Measurements from ENCODE around the gene CHST9.
"Not testable (repeated sequence)": the region's sequence is repeated elsewhere in the genome, so short reads cannot be mapped to it uniquely, and the experiment has no call there.

Gene CHST9

DNA sequence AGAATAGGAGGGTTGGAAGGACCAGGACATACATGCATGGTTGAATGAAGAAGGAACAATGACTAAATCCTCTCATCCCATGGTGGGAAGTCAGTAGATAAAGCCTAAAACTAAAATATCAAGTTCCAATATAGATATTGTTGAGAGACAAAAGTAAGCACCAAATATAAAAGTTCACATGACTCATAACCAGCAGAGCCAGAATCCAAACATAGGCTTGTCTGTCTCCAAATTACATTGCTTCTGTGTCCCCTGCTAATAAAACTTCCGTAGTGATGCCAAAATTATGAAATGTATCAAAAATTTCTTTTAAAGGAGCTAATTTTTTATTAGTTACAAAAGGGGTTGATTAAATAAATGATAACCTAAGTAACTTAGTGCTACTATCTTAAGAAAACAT lies 19.7 kb downstream of the CHST9 start:
- no peak for DNase-seq

DNA sequence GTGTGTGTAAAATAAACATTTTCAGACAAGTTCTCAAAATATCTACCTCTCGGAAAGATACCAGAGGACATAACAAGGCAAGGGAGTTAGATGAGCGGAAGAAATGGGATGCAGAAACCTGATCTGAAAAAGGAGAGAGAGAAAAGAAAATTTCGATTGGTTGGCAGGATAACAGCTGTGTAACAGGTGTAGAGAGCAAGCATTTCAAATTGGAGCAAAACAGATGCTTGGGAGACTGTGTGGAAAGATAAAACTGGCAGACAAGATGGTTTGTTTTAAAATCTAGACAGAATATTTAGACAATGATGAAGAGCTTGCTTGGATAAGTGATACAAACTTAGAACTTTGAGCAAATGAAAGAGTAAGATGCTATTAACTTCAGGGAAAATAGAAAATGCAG lies 20.2 kb downstream of the CHST9 start:
- DNase-seq = no peak

- DNase-seq = not testable (repeated sequence)
These were observed 21.9 kb downstream of the CHST9 start for GRCh38 chr18:27163197-27163716.

DNA sequence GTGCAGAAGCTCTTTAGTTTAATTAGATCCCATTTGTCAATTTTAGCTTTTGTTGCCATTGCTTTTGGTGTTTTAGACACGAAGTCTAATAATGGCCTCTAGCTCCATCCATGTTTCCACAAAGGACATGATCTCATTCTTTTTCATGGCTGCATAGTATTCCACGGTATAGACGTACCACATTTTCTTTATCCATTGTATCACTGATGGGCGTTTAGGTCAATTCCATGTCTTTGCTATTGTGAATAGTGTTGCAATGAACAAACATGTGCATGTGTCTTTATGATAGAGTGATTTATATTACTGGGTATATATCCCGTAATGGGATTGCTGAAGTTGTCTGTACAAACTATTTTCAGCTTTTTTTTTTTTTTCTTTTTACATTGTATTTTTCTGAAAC lies 35.9 kb downstream of the CHST9 start:
- not testable (repeated sequence) for DNase-seq

GRCh38 chr18:27144672-27145071 lies 40.4 kb downstream of the CHST9 start:
- no peak for DNase-seq

- DNase-seq = no peak
These were observed 41.4 kb downstream of the CHST9 start for GRCh38 chr18:27143580-27144287.

GRCh38 chr18:27142891-27143290 lies 42.2 kb downstream of the CHST9 start:
- DNase-seq = no peak

GRCh38 chr18:27141876-27142275 lies 43.2 kb downstream of the CHST9 start:
- DNase-seq = no peak

DNA sequence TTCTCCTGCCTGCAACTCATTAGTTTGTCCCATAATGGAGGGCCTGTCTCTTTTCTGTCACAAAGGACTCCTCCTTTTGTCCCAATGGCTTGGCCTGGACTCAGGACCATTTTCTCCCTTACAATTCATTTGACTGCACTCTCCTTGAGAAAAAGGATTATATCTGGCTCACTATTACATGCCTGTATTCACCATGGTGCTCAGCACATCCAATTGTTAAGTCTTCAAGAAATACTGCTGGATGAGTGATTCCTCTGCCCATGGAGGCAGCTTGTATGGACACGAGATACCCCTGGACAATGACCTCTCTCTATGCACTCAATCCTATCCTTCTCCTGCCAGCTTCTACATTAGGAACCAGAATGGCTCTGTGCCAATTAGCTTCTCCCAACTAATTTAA lies 47.0 kb downstream of the CHST9 start:
- DNase-seq = no peak

GRCh38 chr18:27136208-27136535 lies 48.9 kb downstream of the CHST9 start:
- DNase-seq = no peak

DNA sequence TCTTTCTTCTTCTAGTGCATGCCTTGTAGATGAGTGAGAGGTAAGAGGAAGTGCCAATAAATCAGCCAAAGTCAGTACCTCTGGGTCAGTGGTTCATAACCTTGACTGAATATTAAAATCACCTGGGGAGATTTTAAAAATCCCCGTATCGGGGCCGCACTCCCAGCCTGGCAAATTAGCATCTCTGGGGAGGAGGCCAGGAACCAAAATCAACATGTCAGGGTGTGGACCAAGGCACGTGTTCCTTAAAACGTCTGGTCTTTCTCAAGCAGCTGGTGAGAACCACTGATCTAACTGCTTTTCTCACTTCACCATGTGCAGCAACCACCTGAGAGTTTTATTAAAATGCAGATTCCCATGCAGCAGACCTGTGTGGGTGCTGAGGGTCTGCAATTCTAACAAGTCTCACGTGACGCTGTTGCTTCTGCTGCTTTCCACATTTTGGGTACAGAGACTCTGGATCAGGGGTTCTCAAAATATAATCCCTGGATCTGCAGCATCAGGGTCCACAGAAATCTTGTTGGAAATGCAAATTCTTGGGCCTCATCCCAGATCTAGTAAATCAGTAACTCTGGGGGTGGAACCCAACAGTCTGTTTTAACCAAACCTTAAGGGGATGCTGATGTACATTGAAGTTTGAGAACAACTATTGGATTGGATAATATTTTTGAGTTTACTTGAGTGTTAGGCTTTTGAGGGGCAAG lies 49.5 kb downstream of the CHST9 start:
- DNase-seq = no peak

GRCh38 chr18:27130065-27130630 lies 55.0 kb downstream of the CHST9 start:
- no peak for DNase-seq

DNA sequence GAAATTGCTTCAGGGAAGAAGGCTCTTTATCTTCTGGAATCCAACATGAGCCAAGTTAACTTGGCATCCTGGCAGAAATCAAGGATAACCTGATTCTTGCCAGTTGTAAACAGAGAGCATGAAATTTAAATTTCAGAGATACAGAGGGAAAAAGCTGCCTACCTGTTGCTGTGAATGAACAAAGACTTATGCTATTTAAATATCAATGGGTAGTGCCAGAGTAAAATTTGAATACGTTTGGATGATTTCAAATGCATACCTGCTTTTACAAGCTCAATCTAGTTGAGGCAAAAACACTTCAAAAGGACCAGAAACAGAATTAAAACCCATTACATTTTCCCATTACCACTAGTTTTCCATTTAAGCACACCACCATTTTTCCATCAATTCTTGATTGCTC lies 60.9 kb downstream of the CHST9 start:
- no peak for DNase-seq

DNA sequence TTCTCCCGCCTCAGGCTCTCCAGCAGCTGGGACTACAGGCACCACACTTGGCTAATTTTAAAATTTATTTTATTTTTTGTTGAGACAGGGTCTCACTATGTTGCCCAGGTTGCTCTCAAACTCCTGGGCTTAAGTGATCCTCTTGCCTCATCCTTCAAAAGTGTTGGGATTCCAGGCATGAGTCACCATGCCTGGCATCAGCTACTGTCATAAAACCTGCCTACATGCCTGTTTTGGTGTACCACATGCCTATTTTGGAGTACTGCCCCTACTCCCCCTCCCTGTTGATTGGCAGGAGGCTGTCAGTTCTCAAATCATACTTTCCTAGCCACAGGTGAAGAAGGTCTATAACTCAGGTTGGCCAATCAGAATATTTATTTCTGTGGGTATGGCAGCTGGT lies 64.0 kb downstream of the CHST9 start:
- no peak for DNase-seq

DNA sequence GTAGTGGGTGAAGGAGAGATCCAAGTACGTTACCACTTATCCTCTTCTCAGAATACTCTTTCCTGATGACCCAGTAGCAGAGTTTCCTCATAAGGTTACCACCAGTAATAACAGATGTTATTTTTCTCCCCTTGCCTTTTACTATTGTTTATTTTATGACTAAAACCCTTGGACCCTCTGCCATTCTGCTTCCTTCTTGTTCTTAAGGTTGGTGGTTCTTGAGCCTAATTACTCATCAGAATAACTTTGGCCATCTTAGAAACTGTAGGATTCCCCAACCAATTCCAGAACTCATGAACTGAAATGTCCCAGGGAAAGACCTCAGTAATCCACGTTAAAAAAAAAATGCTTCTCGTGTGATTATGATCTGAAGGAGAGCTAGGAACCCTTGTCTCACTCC lies 64.9 kb downstream of the CHST9 start:
- no peak for DNase-seq

DNA sequence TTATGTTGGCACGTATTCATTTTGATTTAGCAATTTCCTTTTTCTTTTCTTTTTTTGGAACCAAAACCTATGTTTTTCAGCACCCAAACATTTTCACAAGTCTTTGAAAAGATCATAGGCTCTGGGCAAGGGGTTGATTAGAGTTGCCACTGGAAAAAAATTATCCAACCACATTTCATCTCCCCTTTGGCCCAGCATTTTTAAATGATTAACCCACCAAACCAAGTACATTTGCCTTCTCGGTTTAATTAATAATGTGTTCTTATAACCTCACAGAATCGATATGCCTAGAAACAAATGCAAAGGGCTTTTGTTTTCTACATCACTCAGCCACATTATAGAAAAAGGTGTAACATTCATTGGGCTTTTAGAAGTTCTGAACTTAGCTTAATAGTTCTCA lies 66.1 kb downstream of the CHST9 start:
- DNase-seq = no peak

GRCh38 chr18:27114842-27115241 lies 70.3 kb downstream of the CHST9 start:
- no peak for DNase-seq

DNA sequence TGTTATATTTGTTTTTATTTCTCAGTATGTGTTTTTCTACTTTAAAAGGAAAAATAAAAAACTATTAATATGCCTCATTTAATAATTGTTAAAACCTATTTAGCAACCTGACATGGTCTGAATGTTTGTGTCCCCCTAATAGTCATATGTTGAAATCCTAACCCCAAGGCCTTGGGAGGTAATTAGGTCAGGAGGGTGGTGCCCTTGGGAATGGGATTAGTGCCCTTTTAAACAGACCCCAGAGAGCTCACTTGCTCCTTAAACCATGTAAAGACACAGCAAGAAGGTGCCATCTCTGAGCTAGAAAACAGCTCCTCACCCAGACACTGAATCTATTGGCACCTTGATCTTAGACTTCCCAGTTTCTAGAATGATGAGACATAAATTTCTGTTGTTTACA lies 71.8 kb downstream of the CHST9 start:
- no peak for DNase-seq

GRCh38 chr18:27110319-27110718 lies 74.8 kb downstream of the CHST9 start:
- DNase-seq = no peak

- no peak for DNase-seq
These were observed 75.7 kb downstream of the CHST9 start for GRCh38 chr18:27109451-27109850.

DNA sequence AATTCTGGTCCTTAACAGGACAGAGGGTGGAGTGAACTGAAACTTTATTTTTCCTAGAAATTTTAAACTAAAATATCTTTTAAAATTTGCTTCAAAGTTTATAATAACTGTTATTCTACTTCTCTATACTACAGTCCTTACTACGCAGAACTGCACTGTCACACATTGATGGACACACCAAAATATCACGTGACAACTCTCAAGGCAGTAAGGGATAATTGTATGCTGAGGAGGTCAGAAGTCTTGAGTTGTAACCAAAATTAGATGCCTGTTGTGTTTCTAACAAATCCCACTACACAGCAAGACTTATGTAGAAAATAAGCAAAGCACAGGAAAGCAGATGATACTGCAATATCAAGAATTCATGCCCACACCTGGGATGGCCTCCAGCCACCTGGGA lies 76.3 kb downstream of the CHST9 start:
- DNase-seq = no peak

DNA sequence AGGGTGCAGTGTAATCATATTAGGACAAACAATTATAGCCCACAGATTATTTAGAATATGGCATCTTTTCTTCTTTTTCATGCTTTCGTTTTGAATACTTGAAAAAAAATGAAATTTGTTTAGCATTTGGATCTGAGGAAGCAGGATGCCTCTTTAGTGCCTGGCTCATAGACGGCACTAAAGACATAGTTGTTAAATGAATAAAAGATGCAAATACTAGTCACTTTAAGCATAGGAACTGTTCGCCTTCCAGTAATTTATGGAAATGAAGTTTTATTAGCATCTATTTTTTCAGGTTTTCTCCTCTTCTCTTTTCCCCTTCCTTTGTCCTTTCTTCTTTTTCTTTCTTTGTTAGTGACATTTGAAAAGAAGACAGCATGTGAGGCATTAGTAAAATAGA lies 80.4 kb downstream of the CHST9 start:
- DNase-seq = no peak

DNA sequence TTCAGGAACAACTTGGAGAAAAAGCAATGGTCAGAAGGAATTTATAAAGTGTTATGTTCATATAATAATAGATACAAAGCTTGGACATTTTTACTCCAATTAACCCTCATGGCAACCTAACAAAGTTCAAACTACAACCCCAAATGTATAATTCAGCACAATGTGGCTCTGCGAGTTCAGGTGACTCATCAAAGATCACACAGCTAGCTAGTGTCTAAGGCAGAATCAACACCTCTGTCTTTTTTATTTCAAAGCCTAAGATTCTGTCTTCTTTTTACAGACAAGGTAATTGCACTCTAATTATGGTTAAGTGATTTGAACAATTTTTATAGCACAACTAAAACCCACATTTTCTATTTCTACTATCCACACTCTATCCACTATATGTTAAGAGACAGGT lies 90.5 kb downstream of the CHST9 start:
- DNase-seq = no peak

DNA sequence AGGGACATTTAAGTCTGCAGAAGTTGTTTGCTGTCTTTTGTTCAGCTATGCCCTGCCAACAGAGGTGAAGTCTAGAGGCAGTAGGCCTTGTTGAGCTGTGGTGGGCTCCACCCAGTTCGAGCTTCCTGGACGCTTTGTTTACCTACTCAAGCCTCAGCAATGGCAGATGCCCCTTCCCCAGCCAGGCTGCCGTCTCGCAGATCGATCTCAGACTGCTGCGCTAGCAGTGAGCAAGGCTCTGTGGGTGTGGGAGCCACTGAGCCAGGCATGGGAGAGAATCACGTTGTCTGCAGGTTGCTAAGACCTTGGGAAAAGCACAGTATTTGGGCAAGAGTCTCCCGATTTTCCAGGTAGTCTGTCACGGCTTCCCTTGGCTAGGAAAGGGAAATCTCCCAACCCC lies 91.8 kb downstream of the CHST9 start:
- DNase-seq = not testable (repeated sequence)

Measured in activated CD4-positive, alpha-beta T cell treated with anti-CD3 and anti-CD28 coated beads, Interleukin-2, amount 50 U/mL, for 1 hour (primary cell).